GM18861 (cell line): ENCODE measurements around the gene PIGA.

Source experiments
- ATAC-seq: cut with Tn5 transposase; IDR thresholded peaks from one replicate; pipeline ENCODE4 v1.9.1; 2021; ENCODE audit not compliant: unreplicated experiment

Gene PIGA

GRCh38 chrX:15335135-15336022 is at the start of gene PIGA:
TSS of gene PIGA (minus strand) at chrX:15335523. CDS start at chrX:15331930, 3,593 bp downstream.
- ATAC-seq = peak; percentile 96

- no peak for ATAC-seq
Observed at GRCh38 chrX:15384304-15384703, 49.0 kb upstream of the PIGA start, which contains the start of gene VEGFD. TSS of gene VEGFD (minus strand) at chrX:15384413. CDS start at chrX:15383946, 467 bp downstream.

GRCh38 chrX:15382813-15383212 is 47.5 kb upstream of the PIGA start:
- no peak for ATAC-seq

GRCh38 chrX:15376956-15377355 is 41.6 kb upstream of the PIGA start:
- ATAC-seq = no peak

GRCh38 chrX:15373976-15374375 is 38.7 kb upstream of the PIGA start:
- no peak for ATAC-seq

GRCh38 chrX:15366506-15367352 is 31.4 kb upstream of the PIGA start:
- ATAC-seq = no peak

- no peak for ATAC-seq
Observed at GRCh38 chrX:15359701-15360100, 24.4 kb upstream of the PIGA start.

GRCh38 chrX:15358533-15358932 is 23.2 kb upstream of the PIGA start:
- ATAC-seq = no peak

GRCh38 chrX:15356444-15356843 is 21.1 kb upstream of the PIGA start:
- no peak for ATAC-seq

- ATAC-seq = no peak
Observed at GRCh38 chrX:15350329-15350996, 15.1 kb upstream of the PIGA start.

GRCh38 chrX:15349046-15349445 is 13.7 kb upstream of the PIGA start:
- no peak for ATAC-seq

- no peak for ATAC-seq
Observed at GRCh38 chrX:15345976-15346375, 10.7 kb upstream of the PIGA start.

- ATAC-seq = no peak
Observed at GRCh38 chrX:15344106-15344505, 8.8 kb upstream of the PIGA start.

- no peak for ATAC-seq
Observed at GRCh38 chrX:15343075-15343476, 7.8 kb upstream of the PIGA start.

GRCh38 chrX:15340867-15341266 is 5.5 kb upstream of the PIGA start:
- no peak for ATAC-seq

GRCh38 chrX:15336023-15336413 is 695 bp upstream of the PIGA start:
- peak; percentile 2 for ATAC-seq

GRCh38 chrX:15334561-15334960 is 762 bp downstream of the PIGA start:
- no peak for ATAC-seq

- ATAC-seq = no peak
Observed at GRCh38 chrX:15328821-15329220, 6.5 kb downstream of the PIGA start.

- no peak for ATAC-seq
Observed at GRCh38 chrX:15328131-15328530, 7.2 kb downstream of the PIGA start.

GRCh38 chrX:15322472-15322871 is 12.9 kb downstream of the PIGA start:
- no peak for ATAC-seq

- ATAC-seq = no peak
Observed at GRCh38 chrX:15322072-15322471, 13.3 kb downstream of the PIGA start.
